ENCODE data around the gene GNG10. TPM values are rescaled to one million over a fixed set of nuclear protein-coding genes. Genes with fewer than 3 reads are reported as not detected.

The GNG10 gene
- total RNA-seq, 1 experiment from 2014 or later = 31.0 TPM

DNA sequence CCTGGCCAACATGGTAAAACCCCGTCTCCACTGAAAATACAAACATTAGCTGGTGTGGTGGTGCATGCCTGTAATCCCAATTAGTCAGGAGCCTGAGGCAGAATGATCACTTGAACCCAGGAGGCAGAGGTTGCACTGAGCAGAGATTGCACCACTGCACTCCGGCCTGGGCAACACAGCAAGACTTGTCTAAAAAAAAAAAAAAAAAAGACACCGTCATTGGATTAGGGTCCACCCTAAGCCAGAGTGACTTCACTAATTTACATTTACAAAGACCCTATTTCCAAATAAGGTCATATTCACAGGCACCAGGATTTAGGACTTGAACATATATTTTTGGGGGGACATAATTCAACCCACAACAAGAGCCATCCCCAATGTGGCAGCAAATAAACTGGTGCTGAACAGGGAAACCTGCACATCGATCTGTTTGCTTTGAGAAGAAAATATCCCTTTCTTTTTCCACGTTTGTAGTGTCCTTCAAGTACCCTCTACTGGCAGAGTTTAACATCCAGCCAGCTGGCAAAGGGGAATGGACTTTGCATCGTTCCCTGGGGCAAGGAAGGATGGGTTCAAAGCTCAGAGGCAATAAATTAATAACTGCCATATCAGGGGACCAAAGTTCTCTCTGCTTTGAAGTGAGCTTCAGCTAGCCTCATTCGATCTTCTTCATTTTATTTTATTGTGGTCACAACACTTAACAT lies 34.0 kb upstream of the GNG10 start:
- peaks cover 10% of the 10 kb centered on the region; the same call in 1 of the 2 replicates for H3K79me2 ChIP-seq (ENCODE audit: insufficient read depth, low read length)
- H2BK20ac ChIP-seq (ENCODE audit: low read depth, low read length, poor library complexity, severe bottlenecking) = no peak overlapping the region
- Mint-ChIP-seq H3K4me3 (no peak overlapping the region), H3K27me3 (ENCODE audit: low read depth) (no peaks in the 10 kb centered on the region), H3K27ac (peak overlapping the region; percentile 58 to 86 (median 63); a peak in 3 of 7 replicates), H3K4me1 (peaks cover 23 to 25% of the 10 kb centered on the region in 2 experiments), H3K9me3 (no peaks in the 10 kb centered on the region; a peak in 1 of 5 replicates), H3K36me3 (ENCODE audit: insufficient read depth in 1 of 3, low read depth in 3 of 3) (no peaks in the 10 kb centered on the region)
- no peaks in the 10 kb centered on the region; the same call in 1 of the 2 replicates for H3K4me1 ChIP-seq (ENCODE audit: insufficient read depth, low read length)
- no peak overlapping the region for H2AFZ ChIP-seq (ENCODE audit: low read length)
- H3K27me3 ChIP-seq (ENCODE audit: insufficient read depth, low read length) = peaks cover 3% of the 10 kb centered on the region; the same call in 1 of the 2 replicates
- H4K8ac ChIP-seq (replicated peaks; ENCODE audit: insufficient read length, low read depth, low read length) = no peak overlapping the region
- H2BK5ac ChIP-seq (ENCODE audit: insufficient read length, low read length) = no peak overlapping the region
- H3K4ac ChIP-seq (ENCODE audit: low read depth, low read length) = no peak overlapping the region
- H3K79me1 ChIP-seq (ENCODE audit: insufficient read depth, low read depth, low read length, poor library complexity, severe bottlenecking) = no peaks in the 10 kb centered on the region
- H3K4me2 ChIP-seq (ENCODE audit: insufficient read depth, insufficient read length, low read length) = no peak overlapping the region
- no peak overlapping the region for H4K91ac ChIP-seq (ENCODE audit: insufficient read length, low read depth, low read length)
- H2BK120ac ChIP-seq (ENCODE audit: low read depth, low read length, poor library complexity, severe bottlenecking) = no peak overlapping the region
- no peaks in the 10 kb centered on the region for H3K9me3 ChIP-seq (ENCODE audit: control insufficient read depth, low read depth, low read length)
- no peak overlapping the region for H4K5ac ChIP-seq (ENCODE audit: insufficient read length, low read depth, low read length)
- no CpG with 5 or more reads among the region's 7 CpGs for WGBS (ENCODE audit: extremely low coverage, insufficient read length, low lambda C conversion rate)
- no peak overlapping the region for H3K27ac ChIP-seq (ENCODE audit: insufficient read length, low read depth, low read length)
- no peak for DNase-seq
- no peaks in the 10 kb centered on the region for H4K20me1 ChIP-seq (ENCODE audit: control insufficient read depth, insufficient read depth, insufficient read length)
- no peak overlapping the region for H3K14ac ChIP-seq (ENCODE audit: insufficient read depth, low read length)
- no peak overlapping the region for H3K18ac ChIP-seq (ENCODE audit: insufficient read length, low read depth, low read length)
- H3K23ac ChIP-seq (ENCODE audit: insufficient read length, low read depth, low read length) = no peak overlapping the region
- TF ChIP-seq, protein P1, sequence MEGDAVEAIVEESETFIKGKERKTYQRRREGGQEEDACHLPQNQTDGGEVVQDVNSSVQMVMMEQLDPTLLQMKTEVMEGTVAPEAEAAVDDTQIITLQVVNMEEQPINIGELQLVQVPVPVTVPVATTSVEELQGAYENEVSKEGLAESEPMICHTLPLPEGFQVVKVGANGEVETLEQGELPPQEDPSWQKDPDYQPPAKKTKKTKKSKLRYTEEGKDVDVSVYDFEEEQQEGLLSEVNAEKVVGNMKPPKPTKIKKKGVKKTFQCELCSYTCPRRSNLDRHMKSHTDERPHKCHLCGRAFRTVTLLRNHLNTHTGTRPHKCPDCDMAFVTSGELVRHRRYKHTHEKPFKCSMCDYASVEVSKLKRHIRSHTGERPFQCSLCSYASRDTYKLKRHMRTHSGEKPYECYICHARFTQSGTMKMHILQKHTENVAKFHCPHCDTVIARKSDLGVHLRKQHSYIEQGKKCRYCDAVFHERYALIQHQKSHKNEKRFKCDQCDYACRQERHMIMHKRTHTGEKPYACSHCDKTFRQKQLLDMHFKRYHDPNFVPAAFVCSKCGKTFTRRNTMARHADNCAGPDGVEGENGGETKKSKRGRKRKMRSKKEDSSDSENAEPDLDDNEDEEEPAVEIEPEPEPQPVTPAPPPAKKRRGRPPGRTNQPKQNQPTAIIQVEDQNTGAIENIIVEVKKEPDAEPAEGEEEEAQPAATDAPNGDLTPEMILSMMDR (conservative IDR thresholded peaks at IDR 0.05) = no peak
- no peak overlapping the region for H3K9ac ChIP-seq (ENCODE audit: extremely low read depth, insufficient read length, low read length)
- H3K23me2 ChIP-seq (ENCODE audit: insufficient read length, low read depth, low read length, poor library complexity, severe bottlenecking) = peaks cover 5% of the 10 kb centered on the region
- H2AK5ac ChIP-seq (ENCODE audit: insufficient read length, low read length) = no peak overlapping the region
- H3T11ph ChIP-seq (ENCODE audit: low read length) = no peak overlapping the region
- no peak overlapping the region for H3K56ac ChIP-seq (ENCODE audit: insufficient read length, low read depth, low read length)
- H2BK12ac ChIP-seq (ENCODE audit: insufficient read length, low read depth, low read length) = no peak overlapping the region
- no peak overlapping the region for H2BK15ac ChIP-seq (ENCODE audit: low read depth, low read length)
